HepG2 (cell line): ENCODE data around the gene MYL2. TPM values are rescaled to one million over a fixed set of nuclear protein-coding genes. Genes with fewer than 3 reads are reported as not detected.

Source experiments
- ATAC-seq: fragments of 200-7000 bp; cut with Tn5 transposase; 3 replicates; pipeline ENCODE4 v1.9.1; 2020; ENCODE audit warnings: mild to moderate bottlenecking, moderate library complexity
- BruUV-seq: library from RNA; stranded (reverse); fragments of 400-500 nt; replicated peaks from 2 replicates; lab custom pipeline; 2021; lab: Mats Ljungman, UMichigan
- CTCF ChIA-PET: fragments of 300-600 bp; formaldehyde crosslinking; extraction: SDS; loops from one replicate; lab custom pipeline; 2021; ENCODE audit warnings: low total read pairs, inconsistent platforms, low intra/inter-chr PET ratio; lab: Yijun Ruan, JAX
- POLR2A ChIA-PET: fragments of 350-600 bp; sonication (Branson Sonifier 250); formaldehyde crosslinking; loops from one replicate; lab custom pipeline; 2020; ENCODE audit warnings: antibody characterized with exemption, inconsistent platforms; lab: Yijun Ruan, JAX
- DNase-seq: peaks from one replicate; pipeline ENCODE4 v3.0.0-alpha.2; 2015; ENCODE audit warnings: low spot score
- FAIRE-seq: peaks from 3 replicates; lab custom pipeline; 2011; peaks lifted over from hg19 to GRCh38; lab: Jason Lieb, UNC
- H2AFZ ChIP-seq: one replicate; pipeline ENCODE4 v1.6.1; 2011; ENCODE audit warnings: low read length, inconsistent platforms
- H3K27ac ChIP-seq: fragments of 300-600 bp; 3 replicates; pipeline ENCODE4 v1.8.0; 2011; ENCODE audit warnings: mixed run types, mild to moderate bottlenecking, mixed read lengths, low read length, inconsistent platforms; ENCODE audit not compliant: insufficient read depth; ENCODE audit errors: extremely low read length
- H3K27me3 ChIP-seq, 2 experiments: fragments of 200-600 bp in 1 of 2; 2 replicates in 1 of 2; 3 replicates in 1 of 2; pipeline versions ENCODE4 v1.6.0 to v1.8.0; 2011; ENCODE audit warnings: low read length in 2 of 2, mild to moderate bottlenecking in 2 of 2, moderate library complexity in 2 of 2, inconsistent platforms in 1 of 2; ENCODE audit not compliant: insufficient read depth in 2 of 2, control insufficient read depth in 1 of 2
- H3K36me3 ChIP-seq, 2 experiments: fragments of 200-600 bp in 1 of 2; replicated peaks in 1 of 2; 2 replicates in 1 of 2; 3 replicates in 1 of 2; pipeline versions ENCODE4 v1.5.1 to v1.8.0; 2011; ENCODE audit warnings: low read length in 2 of 2, inconsistent platforms in 1 of 2; ENCODE audit not compliant: insufficient read depth in 2 of 2, control insufficient read depth in 1 of 2
- H3K4me1 ChIP-seq: 2 replicates; pipeline ENCODE4 v1.5.1; 2012; ENCODE audit warnings: low read length, inconsistent platforms; ENCODE audit not compliant: insufficient read depth
- H3K4me2 ChIP-seq: 2 replicates; pipeline ENCODE4 v1.6.0; 2011; ENCODE audit warnings: low read depth, low read length, inconsistent platforms
- H3K4me3 ChIP-seq, 3 experiments: fragments of 200-600 bp in 1 of 3; sonication (generic), shearing (Covaris generic) in 1 of 3; replicated peaks in 1 of 3; 2 replicates each; pipeline ENCODE4 v1.5.1; 2011 to 2016; ENCODE audit warnings: low read length in 3 of 3, inconsistent platforms in 2 of 3, low read depth in 2 of 3, mild to moderate bottlenecking in 2 of 3, control low read depth in 1 of 3, mixed read lengths in 1 of 3; ENCODE audit not compliant: insufficient read depth in 1 of 3
- H3K79me2 ChIP-seq: one replicate; pipeline ENCODE4 v1.6.1; 2011; ENCODE audit warnings: low read length, inconsistent platforms; ENCODE audit not compliant: insufficient read depth
- H3K9ac ChIP-seq: 2 replicates; pipeline ENCODE4 v1.6.0; 2011; ENCODE audit warnings: mild to moderate bottlenecking, low read depth, low read length, inconsistent platforms; ENCODE audit not compliant: insufficient read depth
- H3K9me3 ChIP-seq: 2 replicates; pipeline ENCODE4 v1.5.1; 2012; ENCODE audit warnings: mild to moderate bottlenecking, low read length
- H4K20me1 ChIP-seq: 2 replicates; pipeline ENCODE4 v1.6.0; 2011; ENCODE audit warnings: inconsistent platforms, mild to moderate bottlenecking, low read length, moderate library complexity; ENCODE audit not compliant: insufficient read depth
- BHLHE40 ChIP-seq: IDR thresholded peaks from 2 replicates; pipeline ENCODE4 v1.6.1; 2011; ENCODE audit warnings: low read length, improper control_type of control experiment
- CEBPZ ChIP-seq: IDR thresholded peaks from 2 replicates; pipeline ENCODE4 v1.6.1; 2012; ENCODE audit warnings: low read length, improper control_type of control experiment
- DBP ChIP-seq: sonication (generic); formaldehyde crosslinking; IDR thresholded peaks from 2 replicates; pipeline ENCODE4 v1.4.0; 2020; ENCODE audit warnings: missing genetic modification reagents; ENCODE audit errors: not compliant biosample characterization
- DRAP1 ChIP-seq: IDR thresholded peaks from 2 replicates; pipeline ENCODE4 v1.6.1; 2016; ENCODE audit warnings: missing genetic modification reagents, missing compliant biosample characterization
- KLF13 ChIP-seq: sonication (generic); formaldehyde crosslinking; IDR thresholded peaks from 2 replicates; pipeline ENCODE4 v1.4.0; 2020; ENCODE audit warnings: mild to moderate bottlenecking, missing genetic modification reagents
- PHF20 ChIP-seq: sonication (generic); formaldehyde crosslinking; IDR thresholded peaks from 2 replicates; pipeline ENCODE4 v1.5.0; 2020; ENCODE audit warnings: mild to moderate bottlenecking, missing genetic modification reagents
- ZNF138 ChIP-seq: sonication (generic); formaldehyde crosslinking; IDR thresholded peaks from 2 replicates; pipeline ENCODE4 v1.5.0; 2020; ENCODE audit warnings: mild to moderate bottlenecking, low read depth, missing genetic modification reagents
- ZNF354B ChIP-seq: sonication (generic); formaldehyde crosslinking; IDR thresholded peaks from 2 replicates; pipeline ENCODE4 v1.8.0; 2022; ENCODE audit warnings: mild to moderate bottlenecking, missing genetic modification reagents
- ZNF441 ChIP-seq: sonication (generic); formaldehyde crosslinking; IDR thresholded peaks from 2 replicates; pipeline ENCODE4 v1.7.0; 2021; ENCODE audit warnings: missing genetic modification reagents, borderline replicate concordance
- WGBS: methylation state at CpG from one replicate; pipeline ENCODE4 v1.1.6; 2017; ENCODE audit warnings: low lambda C conversion rate; 5-methylcytosine and 5-hydroxymethylcytosine counted together
- in situ Hi-C: cut with HindIII; loops from 2 replicates; pipeline ENCODE4 v1.10.0; 2017; ENCODE audit warnings: low pct_unique_long_range_greater_than_20kb; ENCODE audit not compliant: extremely low pct_ligation_motif_present
- intact Hi-C: fragments of 100-400 bp; cut with micrococcal nuclease; formaldehyde crosslinking; loops from one replicate; pipeline ENCODE4 v1.10.0; 2022; ENCODE audit not compliant: unreplicated experiment
- polyA plus RNA-seq, 8 experiments: library from polyadenylated mRNA; depleted of rRNA in 3 of 8; stranded (reverse) in 7 of 8; unstranded in 1 of 8; fragments of >200 nt; fragmentation: Illumina TruSeq in 4 of 8; extraction: Trizol in 4 of 8; gene quantifications; 2 replicates each; pipeline versions ENCODE4 v1.2.1 to v1.2.3, GENCODE V29; 2011 to 2016; ENCODE audit warnings: low read depth in 4 of 8, missing spikeins in 1 of 8, mixed read lengths in 1 of 8; ENCODE audit not compliant: insufficient read depth in 1 of 8
- total RNA-seq, 5 experiments: library from RNA; depleted of rRNA; stranded (reverse); fragments of >200 nt; fragmentation: Illumina TruSeq; extraction: Trizol; gene quantifications; 2 replicates each; pipeline ENCODE4 v1.2.3, GENCODE V29; 2016; ENCODE audit warnings: low read depth in 1 of 5

Gene MYL2
- total and polyA plus RNA-seq, 2 of the 13 experiments (the other 11 are each of a cell fraction or from before 2014, with no cell fraction given): not detected

- BruUV-seq: no TSS peak
- 6% methylated on average over 7 of the region's 10 CpGs for WGBS
- ATAC-seq: peak; percentile 49
- H2AFZ ChIP-seq: no peak overlapping the region
- no peak overlapping the region for H3K27ac ChIP-seq
- intact Hi-C loops (no loop called here), in situ Hi-C loops (no loop called here)
- no peaks in the 10 kb centered on the region for H3K9me3 ChIP-seq
- no peaks in the 10 kb centered on the region for H3K79me2 ChIP-seq
- DNase-seq: no peak
- ChIA-PET CTCF (no interaction called here), POLR2A (no interaction called here)
- H3K36me3 ChIP-seq: no peaks in the 10 kb centered on the region
- no peak overlapping the region for H3K4me2 ChIP-seq
- H3K27me3 ChIP-seq: peaks cover 1 to 62% of the 10 kb centered on the region in 2 experiments; a peak in 4 of 5 replicates
- H3K9ac ChIP-seq: no peak overlapping the region
- no peak for TF ChIP-seq DBP (CRISPR knock-in tag)
- TF ChIP-seq ZNF138 (CRISPR knock-in tag): no peak
- TF ChIP-seq BHLHE40: peak; percentile 54; the same call in 1 of the 2 replicates
- no peak for TF ChIP-seq PHF20 (CRISPR knock-in tag)
- TF ChIP-seq KLF13 (CRISPR knock-in tag): no peak
- TF ChIP-seq ZNF441 (CRISPR knock-in tag): no peak
- no peak for TF ChIP-seq ZNF354B (CRISPR knock-in tag)
- no peak for TF ChIP-seq DRAP1 (CRISPR knock-in tag)
- TF ChIP-seq CEBPZ: no peak
- H4K20me1 ChIP-seq: no peaks in the 10 kb centered on the region
- H3K4me1 ChIP-seq: no peaks in the 10 kb centered on the region
- no peak for FAIRE-seq
- no peak overlapping the region for H3K4me3 ChIP-seq
Observed at GRCh38 chr12:110921262-110921661, 883 bp upstream of the MYL2 start.
